ENCODE data around the gene ADARB2.

The ADARB2 gene

DNA sequence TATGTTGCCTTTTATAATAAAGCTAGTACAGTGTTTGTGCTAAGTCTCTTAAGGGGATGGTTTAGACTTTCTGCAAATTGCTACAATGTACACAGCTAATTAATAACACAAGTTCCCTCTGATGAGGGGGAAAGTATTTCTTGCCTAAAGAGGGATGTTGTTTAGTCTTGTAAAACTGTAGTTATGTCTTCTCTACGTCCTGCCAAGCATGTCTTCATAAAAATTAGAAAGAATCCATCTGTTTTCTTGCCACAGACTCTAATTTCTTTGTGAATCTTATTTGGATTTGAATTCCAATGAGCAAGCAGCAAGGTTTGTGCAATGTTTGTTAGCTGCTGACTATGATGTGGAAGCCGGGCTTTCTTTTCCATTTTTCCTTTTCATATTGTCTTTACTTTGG, 28.2 kb downstream of the ADARB2 start:
- Histone ChIP-seq H3K9me2 (replicated peaks; ENCODE audit: control insufficient read depth, low read length) (no peaks in the 10 kb centered on the region), H3F3A (ENCODE audit: control insufficient read depth, insufficient read depth) (no peaks in the 10 kb centered on the region; the same call in 1 of the 2 replicates), H3K4me1 (ENCODE audit: control insufficient read depth, low read length) (peaks cover 14% of the 10 kb centered on the region), H3K79me2 (ENCODE audit: control insufficient read depth, low read length) (no peaks in the 10 kb centered on the region), H3K27me3 (ENCODE audit: control insufficient read depth, low read length) (peaks cover 63% of the 10 kb centered on the region), H3K27ac (ENCODE audit: low read depth, low read length) (no peak overlapping the region), H3K36me3 (ENCODE audit: control insufficient read depth, low read length) (no peaks in the 10 kb centered on the region), H3K4me3 (ENCODE audit: low read length) (no peak overlapping the region), H3K9me3 (ENCODE audit: control insufficient read depth, insufficient read depth, low read length) (no peaks in the 10 kb centered on the region), H3K4me2 (ENCODE audit: low read length) (no peak overlapping the region), H4K20me1 (ENCODE audit: control insufficient read depth, insufficient read depth, low read depth, low read length) (0 out of 2 replicates have a peak, but pooled peaks cover under 1% of the 10 kb centered on the region)
- TF ChIP-seq EZH2phosphoT487 (IDR thresholded peaks at IDR 0.05; ENCODE audit: borderline replicate concordance, low read length) = no peak
- TF ChIP-seq, protein P1, sequence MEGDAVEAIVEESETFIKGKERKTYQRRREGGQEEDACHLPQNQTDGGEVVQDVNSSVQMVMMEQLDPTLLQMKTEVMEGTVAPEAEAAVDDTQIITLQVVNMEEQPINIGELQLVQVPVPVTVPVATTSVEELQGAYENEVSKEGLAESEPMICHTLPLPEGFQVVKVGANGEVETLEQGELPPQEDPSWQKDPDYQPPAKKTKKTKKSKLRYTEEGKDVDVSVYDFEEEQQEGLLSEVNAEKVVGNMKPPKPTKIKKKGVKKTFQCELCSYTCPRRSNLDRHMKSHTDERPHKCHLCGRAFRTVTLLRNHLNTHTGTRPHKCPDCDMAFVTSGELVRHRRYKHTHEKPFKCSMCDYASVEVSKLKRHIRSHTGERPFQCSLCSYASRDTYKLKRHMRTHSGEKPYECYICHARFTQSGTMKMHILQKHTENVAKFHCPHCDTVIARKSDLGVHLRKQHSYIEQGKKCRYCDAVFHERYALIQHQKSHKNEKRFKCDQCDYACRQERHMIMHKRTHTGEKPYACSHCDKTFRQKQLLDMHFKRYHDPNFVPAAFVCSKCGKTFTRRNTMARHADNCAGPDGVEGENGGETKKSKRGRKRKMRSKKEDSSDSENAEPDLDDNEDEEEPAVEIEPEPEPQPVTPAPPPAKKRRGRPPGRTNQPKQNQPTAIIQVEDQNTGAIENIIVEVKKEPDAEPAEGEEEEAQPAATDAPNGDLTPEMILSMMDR (IDR thresholded peaks at IDR 0.05; ENCODE audit: low read depth, low read length, poor library complexity, severe bottlenecking) = no peak

DNA sequence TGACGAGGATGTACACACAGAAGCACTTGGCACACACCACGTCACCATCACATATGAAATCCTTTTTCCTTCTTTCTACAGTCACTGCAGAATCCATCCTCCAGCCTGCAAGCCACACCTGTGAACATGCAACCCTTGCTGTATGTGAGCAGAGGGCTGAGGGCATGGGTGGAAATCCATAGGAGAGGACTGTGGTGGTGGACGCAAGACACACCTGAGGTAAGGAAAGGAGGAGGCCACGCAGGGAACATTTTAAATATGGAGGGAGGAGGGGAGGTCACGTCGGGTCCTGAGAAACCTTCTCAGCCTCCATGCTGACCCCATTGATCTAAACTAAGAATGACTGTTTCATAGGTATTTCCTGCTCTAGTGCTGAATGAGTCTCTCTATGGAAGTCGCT, 28.6 kb downstream of the ADARB2 start:
- no peaks in the 10 kb centered on the region for H3K36me3 ChIP-seq (ENCODE audit: control insufficient read depth, low read length)
- peaks cover 61% of the 10 kb centered on the region for H3K27me3 ChIP-seq (ENCODE audit: control insufficient read depth, low read length)
- H3K4me1 ChIP-seq (ENCODE audit: control insufficient read depth, low read length) = peaks cover 14% of the 10 kb centered on the region
- H3K9me3 ChIP-seq (ENCODE audit: control insufficient read depth, insufficient read depth, low read length) = peaks cover 2% of the 10 kb centered on the region
- H3K9me2 ChIP-seq (replicated peaks; ENCODE audit: control insufficient read depth, low read length) = no peaks in the 10 kb centered on the region
- no peak for TF ChIP-seq EZH2phosphoT487 (IDR thresholded peaks at IDR 0.05; ENCODE audit: borderline replicate concordance, low read length)
- TF ChIP-seq, protein P1 (IDR thresholded peaks at IDR 0.05; ENCODE audit: low read depth, low read length, poor library complexity, severe bottlenecking) = no peak
- H3K4me3 ChIP-seq (ENCODE audit: low read length) = no peak overlapping the region
- no peak overlapping the region for H3K4me2 ChIP-seq (ENCODE audit: low read length)
- no peaks in the 10 kb centered on the region for H3K79me2 ChIP-seq (ENCODE audit: control insufficient read depth, low read length)
- no peaks in the 10 kb centered on the region; the same call in 1 of the 2 replicates for H3F3A ChIP-seq (ENCODE audit: control insufficient read depth, insufficient read depth)
- H3K27ac ChIP-seq (ENCODE audit: low read depth, low read length) = no peak overlapping the region
- H4K20me1 ChIP-seq (ENCODE audit: control insufficient read depth, insufficient read depth, low read depth, low read length) = no peaks in the 10 kb centered on the region

DNA sequence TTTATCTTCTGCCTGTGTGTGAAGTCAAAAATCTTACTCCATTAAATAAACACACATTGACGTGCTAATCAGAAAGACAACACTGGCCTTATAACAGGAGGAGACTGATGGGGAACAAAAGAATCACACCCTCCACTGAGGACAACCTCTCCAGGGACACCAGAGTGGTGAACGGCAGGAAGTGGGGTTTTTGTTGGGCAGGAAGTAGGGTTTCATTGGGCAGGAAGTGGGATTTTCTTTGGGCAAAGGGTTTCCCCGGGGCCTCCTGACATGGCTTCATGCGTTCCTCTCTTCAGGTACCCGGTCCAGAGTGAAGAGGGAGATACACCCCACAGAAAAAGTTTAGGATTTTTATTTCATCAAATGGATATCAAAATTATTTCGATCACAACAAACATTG, 30.6 kb downstream of the ADARB2 start:
- H3K27ac ChIP-seq (ENCODE audit: low read depth, low read length) = no peak overlapping the region
- H3K36me3 ChIP-seq (ENCODE audit: control insufficient read depth, low read length) = no peaks in the 10 kb centered on the region
- no peaks in the 10 kb centered on the region for H3K79me2 ChIP-seq (ENCODE audit: control insufficient read depth, low read length)
- H4K20me1 ChIP-seq (ENCODE audit: control insufficient read depth, insufficient read depth, low read depth, low read length) = no peaks in the 10 kb centered on the region
- H3K9me3 ChIP-seq (ENCODE audit: control insufficient read depth, insufficient read depth, low read length) = peaks cover 6% of the 10 kb centered on the region
- peaks cover 14% of the 10 kb centered on the region for H3K4me1 ChIP-seq (ENCODE audit: control insufficient read depth, low read length)
- H3K27me3 ChIP-seq (ENCODE audit: control insufficient read depth, low read length) = peaks cover 69% of the 10 kb centered on the region
- peak overlapping the region; percentile 12; the same call in 1 of the 2 replicates for H3K4me2 ChIP-seq (ENCODE audit: low read length)
- H3F3A ChIP-seq (ENCODE audit: control insufficient read depth, insufficient read depth) = no peaks in the 10 kb centered on the region
- no peak overlapping the region for H3K4me3 ChIP-seq (ENCODE audit: low read length)
- H3K9me2 ChIP-seq (replicated peaks; ENCODE audit: control insufficient read depth, low read length) = no peaks in the 10 kb centered on the region
- TF ChIP-seq EZH2phosphoT487 (IDR thresholded peaks at IDR 0.05; ENCODE audit: borderline replicate concordance, low read length) = no peak; the same call in 1 of the 2 replicates
- TF ChIP-seq, protein P1 (IDR thresholded peaks at IDR 0.05; ENCODE audit: low read depth, low read length, poor library complexity, severe bottlenecking) = no peak

All from DOHH2 (cell line).